Transverse colon (tissue), 3 donors: ENCODE measurements around the gene ZNF396.

Experiments used
- EP300 ChIP-seq: sonication (generic); formaldehyde crosslinking; IDR thresholded peaks from one replicate; pipeline ENCODE4 v1.6.1; 2017; ENCODE audit warnings: antibody characterized with exemption, low read depth
- TF ChIP-seq, protein P1 (sequence below), 5 experiments: fragments of 200-600 bp in 3 of 5; fragments of 450-650 bp in 2 of 5; sonication (generic) in 3 of 5; IDR thresholded peaks; 1 replicate in 2 of 5; 2 replicates in 3 of 5; pipeline ENCODE4 v1.5.1; 2016 to 2017; ENCODE audit warnings: antibody characterized with exemption in 5 of 5, inconsistent platforms in 3 of 5, mild to moderate bottlenecking in 2 of 5, moderate library complexity in 1 of 5

DNA sequence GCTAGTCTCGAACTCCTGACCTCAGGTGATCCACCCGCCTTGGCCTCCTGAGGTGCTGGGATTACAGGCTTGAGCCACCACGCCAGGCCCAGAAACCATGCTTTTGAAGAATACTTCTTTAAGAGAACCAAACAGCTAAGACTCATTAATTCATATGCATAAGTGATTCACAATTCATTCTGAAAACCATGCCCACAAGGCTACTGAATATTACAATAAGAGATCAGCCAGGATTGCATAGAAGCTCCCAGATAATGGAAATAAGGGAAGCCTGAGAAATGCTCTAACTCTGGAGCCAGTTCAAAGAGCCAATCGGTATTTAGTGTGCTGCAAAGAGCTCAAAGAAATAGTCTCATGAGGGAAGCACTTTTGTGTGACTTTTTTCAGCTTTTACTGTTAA, 2.4 kb downstream of the ZNF396 start:
- no peak for TF ChIP-seq EP300
- TF ChIP-seq, protein P1, sequence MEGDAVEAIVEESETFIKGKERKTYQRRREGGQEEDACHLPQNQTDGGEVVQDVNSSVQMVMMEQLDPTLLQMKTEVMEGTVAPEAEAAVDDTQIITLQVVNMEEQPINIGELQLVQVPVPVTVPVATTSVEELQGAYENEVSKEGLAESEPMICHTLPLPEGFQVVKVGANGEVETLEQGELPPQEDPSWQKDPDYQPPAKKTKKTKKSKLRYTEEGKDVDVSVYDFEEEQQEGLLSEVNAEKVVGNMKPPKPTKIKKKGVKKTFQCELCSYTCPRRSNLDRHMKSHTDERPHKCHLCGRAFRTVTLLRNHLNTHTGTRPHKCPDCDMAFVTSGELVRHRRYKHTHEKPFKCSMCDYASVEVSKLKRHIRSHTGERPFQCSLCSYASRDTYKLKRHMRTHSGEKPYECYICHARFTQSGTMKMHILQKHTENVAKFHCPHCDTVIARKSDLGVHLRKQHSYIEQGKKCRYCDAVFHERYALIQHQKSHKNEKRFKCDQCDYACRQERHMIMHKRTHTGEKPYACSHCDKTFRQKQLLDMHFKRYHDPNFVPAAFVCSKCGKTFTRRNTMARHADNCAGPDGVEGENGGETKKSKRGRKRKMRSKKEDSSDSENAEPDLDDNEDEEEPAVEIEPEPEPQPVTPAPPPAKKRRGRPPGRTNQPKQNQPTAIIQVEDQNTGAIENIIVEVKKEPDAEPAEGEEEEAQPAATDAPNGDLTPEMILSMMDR (IDR thresholded peaks at IDR 0.05) = no peak
